ENCODE data around the gene BCAR3. TPM values are rescaled to one million over a fixed set of nuclear protein-coding genes. Genes with fewer than 3 reads are reported as not detected.

The BCAR3 gene
- total RNA-seq, 4 donors from 2014 or later: 22.3 to 98.7 (median 28.3) TPM

GRCh38 chr1:93549811-93550210 lies 131.8 kb downstream of the BCAR3 start:
- TF ChIP-seq CTCF (IDR thresholded peaks at IDR 0.05; ENCODE audit: low read depth): no peak

- no peak for TF ChIP-seq CTCF (IDR thresholded peaks at IDR 0.05; ENCODE audit: low read depth)
These were observed 132.5 kb downstream of the BCAR3 start for GRCh38 chr1:93549131-93549530.

GRCh38 chr1:93546162-93546863 lies 135.3 kb downstream of the BCAR3 start:
- TF ChIP-seq CTCF (IDR thresholded peaks at IDR 0.05; ENCODE audit: low read depth): no peak

- no peak for TF ChIP-seq CTCF (IDR thresholded peaks at IDR 0.05; ENCODE audit: low read depth)
These were observed 139.2 kb downstream of the BCAR3 start for GRCh38 chr1:93542398-93542797.

- no peak for TF ChIP-seq CTCF (IDR thresholded peaks at IDR 0.05; ENCODE audit: low read depth)
These were observed 140.6 kb downstream of the BCAR3 start for GRCh38 chr1:93541045-93541444.

- no peak for TF ChIP-seq CTCF (IDR thresholded peaks at IDR 0.05; ENCODE audit: low read depth)
These were observed 143.7 kb downstream of the BCAR3 start for GRCh38 chr1:93537924-93538323.

- TF ChIP-seq CTCF (IDR thresholded peaks at IDR 0.05; ENCODE audit: low read depth): no peak
These were observed 144.2 kb downstream of the BCAR3 start for GRCh38 chr1:93537396-93537795.

All from subcutaneous adipose tissue (tissue), 4 donors.